Right atrium auricular region (tissue), 2 donors: ENCODE results near the gene ESR2. TPM values are rescaled to one million over a fixed set of nuclear protein-coding genes. Genes with fewer than 3 reads are reported as not detected.
"Not testable (repeated sequence)": the region's sequence is repeated elsewhere in the genome, so short reads cannot be mapped to it uniquely, and the experiment has no call there.

Source experiments
- DNase-seq: peaks from one replicate; pipeline ENCODE4 v3.0.0-alpha.2; 2019; ENCODE audit warnings: low spot score
- H3K27ac ChIP-seq, 2 donors: fragments of 200-600 bp; sonication (generic); 1 replicate in 1 of 2; 2 replicates in 1 of 2; pipeline ENCODE4 v1.5.1; 2016 to 2019
- H3K27me3 ChIP-seq, 2 donors: fragments of 200-600 bp; sonication (generic); one replicate each; pipeline versions ENCODE4 v1.5.1 to v1.6.0; 2017 to 2019
- H3K36me3 ChIP-seq: fragments of 200-600 bp; sonication (generic); one replicate; pipeline ENCODE4 v1.5.1; 2016
- H3K4me1 ChIP-seq, 2 donors: fragments of 200-600 bp; sonication (generic); one replicate each; pipeline versions ENCODE4 v1.5.1 to v1.6.0; 2017 to 2019
- H3K4me3 ChIP-seq, 2 donors: fragments of 200-600 bp; sonication (generic); 1 replicate in 1 of 2; 2 replicates in 1 of 2; pipeline ENCODE4 v1.5.1; 2017 to 2019; ENCODE audit warnings: mild to moderate bottlenecking in 1 of 2, moderate library complexity in 1 of 2
- H3K9me3 ChIP-seq, 2 donors: fragments of 200-600 bp; sonication (generic); one replicate each; pipeline ENCODE4 v1.5.1; 2019
- CTCF ChIP-seq, 2 donors: fragments of 200-600 bp; sonication (generic); IDR thresholded peaks; one replicate each; pipeline ENCODE4 v1.5.1; 2019; ENCODE audit warnings: antibody characterized with exemption in 2 of 2
- total RNA-seq, 2 donors: library from RNA; depleted of rRNA; stranded (reverse); fragments of >200 nt; gene quantifications; one replicate each; pipeline ENCODE4 v1.1.0, GENCODE V29; 2016

ESR2 gene
- total RNA-seq, 2 donors from 2014 or later: 0.20 to 0.30 TPM

DNA sequence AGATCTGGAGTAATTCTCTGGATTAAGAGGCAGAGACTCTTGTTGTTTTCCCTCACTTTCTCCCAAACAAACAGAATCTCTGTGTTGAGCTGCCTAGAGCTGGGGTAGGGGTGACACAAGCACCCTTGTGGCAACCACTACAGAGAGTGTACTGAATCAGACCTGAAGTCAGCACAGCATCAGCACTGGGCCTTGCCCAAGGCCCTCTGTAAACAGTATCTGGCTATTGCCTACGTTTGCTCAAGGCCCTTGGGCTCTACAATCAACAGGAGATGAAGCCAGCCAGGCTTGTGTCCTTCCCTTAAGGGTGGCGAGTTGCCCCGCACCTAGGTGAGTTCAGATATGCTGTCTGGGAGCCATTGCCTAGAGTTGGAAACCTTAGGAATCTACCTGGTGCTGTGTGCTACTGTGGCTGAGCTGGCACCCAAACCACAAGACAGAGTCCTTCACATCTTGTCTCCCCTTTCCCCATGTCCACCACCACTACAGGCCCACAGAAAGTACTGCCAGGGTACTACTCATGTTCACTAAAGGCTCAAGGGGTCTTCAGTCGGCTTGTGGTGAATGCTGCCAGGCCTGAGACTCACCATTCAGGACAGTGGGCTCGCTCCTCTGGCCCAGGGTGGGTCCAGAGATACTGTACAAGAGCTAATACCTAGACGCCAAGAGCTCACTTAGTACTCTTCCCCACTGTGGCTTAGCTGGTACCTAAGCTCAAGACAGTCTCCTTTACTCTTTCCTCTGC lies 234.5 kb downstream of the ESR2 start:
- no peaks in the 10 kb centered on the region for H3K4me1 ChIP-seq
- TF ChIP-seq CTCF (IDR thresholded peaks at IDR 0.05): no peak
- no peaks in the 10 kb centered on the region for H3K27me3 ChIP-seq
- no peaks in the 10 kb centered on the region for H3K36me3 ChIP-seq
- no peak overlapping the region for H3K4me3 ChIP-seq
- no peaks in the 10 kb centered on the region for H3K9me3 ChIP-seq
- H3K27ac ChIP-seq: no peak overlapping the region
- no peak for DNase-seq

DNA sequence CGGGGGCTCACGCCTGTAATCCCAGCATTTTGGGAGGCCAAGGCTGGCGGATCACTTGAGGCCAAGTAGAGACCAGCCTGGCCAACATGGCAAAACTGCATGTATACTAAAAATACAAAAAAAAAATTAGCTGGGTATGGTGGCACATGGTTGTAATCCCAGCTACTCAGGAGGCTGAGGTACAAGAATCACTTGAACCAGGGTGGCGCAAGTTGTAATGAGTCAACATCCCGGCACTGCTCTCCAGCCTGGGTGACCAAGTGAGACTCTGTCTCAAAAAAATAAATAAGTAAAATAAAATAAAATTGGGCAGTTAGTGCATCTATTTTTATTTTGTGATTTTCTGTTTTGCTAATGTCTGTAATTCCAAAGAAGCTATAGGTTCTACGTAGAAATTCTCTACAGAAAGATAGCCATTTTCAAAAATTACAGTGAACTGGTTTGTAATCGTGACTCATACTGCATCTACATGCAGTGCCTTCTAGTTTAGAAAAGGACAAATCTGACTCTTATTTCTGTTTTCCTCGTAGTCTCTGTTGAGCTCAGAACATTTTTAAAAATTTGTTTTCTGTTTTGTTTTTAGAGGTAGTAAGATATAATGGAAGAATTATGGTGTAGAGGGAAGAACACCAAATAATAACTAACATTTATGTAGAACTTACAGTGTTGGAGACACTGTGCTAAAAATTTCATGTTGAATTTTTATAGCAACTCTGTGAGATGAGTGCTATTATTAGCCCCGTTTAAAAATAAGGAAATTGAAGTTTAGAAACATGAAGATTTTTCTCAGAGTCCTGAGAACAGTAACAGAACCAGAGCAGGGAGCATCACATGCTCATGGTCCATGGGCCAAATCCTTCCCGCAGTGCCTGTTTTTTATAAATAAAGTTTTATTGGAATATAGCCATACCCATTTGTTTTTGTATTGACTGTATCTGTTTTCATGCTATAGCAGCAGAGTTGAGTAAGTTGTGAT lies 240.2 kb downstream of the ESR2 start:
- DNase-seq: no peak
- Histone ChIP-seq H3K9me3 (no peaks in the 10 kb centered on the region), H3K4me1 (no peaks in the 10 kb centered on the region), H3K27me3 (no peaks in the 10 kb centered on the region), H3K36me3 (peaks cover 18% of the 10 kb centered on the region), H3K27ac (no peak overlapping the region), H3K4me3 (no peak overlapping the region)
- TF ChIP-seq CTCF (IDR thresholded peaks at IDR 0.05): no peak

GRCh38 chr14:64049616-64050381 lies 244.4 kb downstream of the ESR2 start:
- DNase-seq: no peak
- H3K36me3 ChIP-seq: peaks cover 23% of the 10 kb centered on the region
- H3K4me3 ChIP-seq: no peak overlapping the region
- no peaks in the 10 kb centered on the region for H3K27me3 ChIP-seq
- no peaks in the 10 kb centered on the region for H3K9me3 ChIP-seq
- no peak for TF ChIP-seq CTCF (IDR thresholded peaks at IDR 0.05)
- no peaks in the 10 kb centered on the region for H3K4me1 ChIP-seq
- no peak overlapping the region for H3K27ac ChIP-seq

- Histone ChIP-seq H3K4me3 (no peak overlapping the region), H3K4me1 (no peaks in the 10 kb centered on the region), H3K9me3 (no peaks in the 10 kb centered on the region), H3K27ac (no peak overlapping the region), H3K27me3 (no peaks in the 10 kb centered on the region), H3K36me3 (peaks cover 13% of the 10 kb centered on the region)
- TF ChIP-seq CTCF (IDR thresholded peaks at IDR 0.05): no peak
- no peak for DNase-seq
Observed at GRCh38 chr14:64045091-64045490, 249.1 kb downstream of the ESR2 start.

DNA sequence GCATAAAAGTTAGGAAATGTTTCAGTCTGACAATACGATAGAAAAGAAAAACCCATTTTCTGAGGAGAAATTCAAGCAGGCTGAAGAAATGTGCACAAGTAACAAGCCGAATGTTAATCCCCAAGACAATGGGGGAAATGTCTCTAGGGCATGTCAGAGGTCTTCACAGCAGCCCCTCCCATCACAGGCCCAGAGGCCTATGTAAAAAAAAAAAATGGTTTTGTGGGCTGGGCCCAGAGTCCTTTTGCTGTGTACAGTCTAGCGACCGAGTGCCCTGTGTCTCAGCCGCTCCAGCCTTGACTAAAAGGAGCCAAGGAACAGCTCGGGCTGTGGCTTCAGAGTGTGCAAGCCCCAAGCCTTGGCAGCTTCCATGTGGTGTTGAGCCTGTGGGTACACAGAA lies 250.9 kb downstream of the ESR2 start:
- not testable (repeated sequence) for DNase-seq, H3K27ac ChIP-seq, H3K9me3 ChIP-seq, H3K4me1 ChIP-seq, H3K36me3 ChIP-seq, H3K4me3 ChIP-seq, H3K27me3 ChIP-seq
